Loucy (cell line): Measurements from ENCODE around the gene SAG.

Experiments
- H2AFZ ChIP-seq: fragments of 200-600 bp; sonication (generic); 2 replicates; pipeline ENCODE4 v1.6.0; 2016; ENCODE audit warnings: antibody characterized with exemption, mild to moderate bottlenecking, low read length, moderate library complexity
- H3F3A ChIP-seq: fragments of 200-600 bp; 2 replicates; pipeline ENCODE4 v1.6.0; 2016; ENCODE audit warnings: antibody characterized with exemption, low read depth, mild to moderate bottlenecking
- H3K27me3 ChIP-seq: fragments of 200-600 bp; sonication (generic); 2 replicates; pipeline ENCODE4 v1.6.1; 2014; ENCODE audit warnings: low read length, mild to moderate bottlenecking; ENCODE audit not compliant: insufficient read depth, poor library complexity, severe bottlenecking
- H3K36me3 ChIP-seq: fragments of 200-600 bp; sonication (generic); 2 replicates; pipeline ENCODE4 v1.6.1; 2016; ENCODE audit warnings: low read length; ENCODE audit not compliant: insufficient read depth
- H3K4me1 ChIP-seq: fragments of 200-600 bp; sonication (generic); 2 replicates; pipeline ENCODE4 v1.5.1; 2014; ENCODE audit warnings: low read length, mild to moderate bottlenecking; ENCODE audit not compliant: insufficient read depth, poor library complexity, severe bottlenecking
- H3K4me2 ChIP-seq: fragments of 200-600 bp; sonication (generic); 2 replicates; pipeline ENCODE4 v1.6.0; 2014; ENCODE audit warnings: antibody characterized with exemption, low read length, low read depth, mild to moderate bottlenecking; ENCODE audit not compliant: poor library complexity, severe bottlenecking
- H3K4me3 ChIP-seq: fragments of 200-600 bp; sonication (generic); 2 replicates; pipeline ENCODE4 v1.5.1; 2014; ENCODE audit warnings: low read length, mild to moderate bottlenecking, mixed read lengths; ENCODE audit not compliant: poor library complexity, severe bottlenecking
- H3K79me2 ChIP-seq: fragments of 200-600 bp; sonication (generic); 2 replicates; pipeline ENCODE4 v1.6.1; 2014; ENCODE audit warnings: low read length; ENCODE audit not compliant: insufficient read depth
- H3K9ac ChIP-seq: fragments of 200-600 bp; sonication (generic); 2 replicates; pipeline ENCODE4 v1.6.0; 2014; ENCODE audit warnings: mild to moderate bottlenecking, low read depth, low read length, moderate library complexity; ENCODE audit not compliant: poor library complexity, severe bottlenecking
- H3K9me2 ChIP-seq: fragments of 200-600 bp; sonication (generic); replicated peaks from 2 replicates; pipeline ENCODE4 v1.6.1; 2016; ENCODE audit warnings: low read depth, low read length, mixed read lengths
- H3K9me3 ChIP-seq: fragments of 200-600 bp; sonication (generic); 2 replicates; pipeline ENCODE4 v1.6.1; 2014; ENCODE audit warnings: mild to moderate bottlenecking, antibody characterized with exemption, low read length, low read depth; ENCODE audit not compliant: insufficient read depth
- H4K20me1 ChIP-seq: fragments of 200-600 bp; sonication (generic); 2 replicates; pipeline ENCODE4 v1.6.0; 2014; ENCODE audit warnings: antibody characterized with exemption, low read length, mild to moderate bottlenecking; ENCODE audit not compliant: insufficient read depth, poor library complexity, severe bottlenecking
- CTCF ChIP-seq: fragments of 200-600 bp; sonication (generic); conservative IDR thresholded peaks from 2 replicates; pipeline ENCODE4 v1.5.1; 2014; ENCODE audit warnings: mild to moderate bottlenecking, antibody characterized with exemption, low read length
- EZH2phosphoT487 ChIP-seq: fragments of 200-600 bp; IDR thresholded peaks from 2 replicates; pipeline ENCODE4 v1.6.1; 2018; ENCODE audit warnings: antibody characterized with exemption, mild to moderate bottlenecking, moderate library complexity, borderline replicate concordance

SAG gene

DNA sequence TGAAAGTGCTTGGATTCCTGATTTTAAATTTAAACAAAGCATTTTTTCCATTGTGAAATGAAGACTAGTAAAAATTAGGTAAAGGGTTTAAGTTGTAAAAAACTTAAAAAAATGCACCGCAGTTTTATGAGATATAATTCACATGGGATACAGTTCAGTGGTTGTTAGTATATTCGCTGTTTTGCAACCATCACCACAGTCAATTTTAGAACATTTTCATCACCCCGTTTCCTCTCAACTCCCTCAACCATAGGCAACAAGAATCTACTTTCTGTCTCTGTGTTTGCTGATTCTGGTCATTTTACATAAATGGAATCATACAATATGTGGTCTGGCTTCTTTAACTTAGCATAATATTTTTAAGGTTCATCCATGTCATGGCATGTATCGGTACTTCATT lies 50.7 kb downstream of the SAG start:
- H4K20me1 ChIP-seq, result peaks cover 35% of the 10 kb centered on the region
- peak overlapping the region; percentile 14 for H3K9ac ChIP-seq
- no peaks in the 10 kb centered on the region for H3K27me3 ChIP-seq
- H3K79me2 ChIP-seq, result peaks cover 70% of the 10 kb centered on the region
- H3K9me2 ChIP-seq, result no peaks in the 10 kb centered on the region
- H2AFZ ChIP-seq, result no peak overlapping the region
- H3K4me2 ChIP-seq, result peak overlapping the region; percentile 85
- H3K4me1 ChIP-seq, result peaks cover 52% of the 10 kb centered on the region
- no peaks in the 10 kb centered on the region for H3K36me3 ChIP-seq
- H3K4me3 ChIP-seq, result peak overlapping the region; percentile 76
- H3F3A ChIP-seq, result no peaks in the 10 kb centered on the region
- H3K9me3 ChIP-seq, result no peaks in the 10 kb centered on the region
- TF ChIP-seq EZH2phosphoT487, result no peak
- no peak for TF ChIP-seq CTCF

- Histone ChIP-seq H4K20me1 (peaks cover 35% of the 10 kb centered on the region), H3K9me2 (no peaks in the 10 kb centered on the region), H3K36me3 (no peaks in the 10 kb centered on the region; the same call in 1 of the 2 replicates), H3K9ac (peak overlapping the region; percentile 14), H3K27me3 (no peaks in the 10 kb centered on the region), H3K9me3 (no peaks in the 10 kb centered on the region), H3K79me2 (peaks cover 75% of the 10 kb centered on the region), H3F3A (no peaks in the 10 kb centered on the region), H3K4me3 (peak overlapping the region; percentile 76), H3K4me2 (peak overlapping the region; percentile 85), H2AFZ (no peak overlapping the region), H3K4me1 (peaks cover 46% of the 10 kb centered on the region)
- TF ChIP-seq CTCF, result no peak
- TF ChIP-seq EZH2phosphoT487, result no peak
These were observed 51.3 kb downstream of the SAG start for GRCh38 chr2:233358947-233359346.

GRCh38 chr2:233359823-233360222 lies 52.2 kb downstream of the SAG start:
- Histone ChIP-seq H3K4me2 (peak overlapping the region; percentile 85), H3K36me3 (no peaks in the 10 kb centered on the region; the same call in 1 of the 2 replicates), H3F3A (no peaks in the 10 kb centered on the region), H3K9me3 (no peaks in the 10 kb centered on the region), H3K4me3 (no peak overlapping the region), H3K27me3 (no peaks in the 10 kb centered on the region), H3K9me2 (no peaks in the 10 kb centered on the region), H3K79me2 (peaks cover 75% of the 10 kb centered on the region), H3K4me1 (peaks cover 45% of the 10 kb centered on the region), H2AFZ (no peak overlapping the region), H3K9ac (no peak overlapping the region), H4K20me1 (peaks cover 35% of the 10 kb centered on the region)
- TF ChIP-seq EZH2phosphoT487, result no peak
- no peak for TF ChIP-seq CTCF
